H9 (cell line): Measurements from ENCODE around the gene HAUS2. TPM values are rescaled to one million over a fixed set of nuclear protein-coding genes. Genes with fewer than 3 reads are reported as not detected.

ENCODE experiments used
- DNase-seq: peaks from one replicate; pipeline ENCODE4 v3.0.0-alpha.2; 2017
- H2AFZ ChIP-seq: one replicate; pipeline ENCODE4 v1.6.1; 2013; ENCODE audit warnings: mild to moderate bottlenecking, low read length, control low read depth, moderate library complexity
- H2AK5ac ChIP-seq: 2 replicates; pipeline ENCODE4 v1.6.1; 2013; ENCODE audit warnings: low read length, control low read depth, mixed read lengths; ENCODE audit not compliant: insufficient read length
- H2BK120ac ChIP-seq: one replicate; pipeline ENCODE4 v1.6.1; 2013; ENCODE audit warnings: low read depth, mild to moderate bottlenecking, low read length, control low read depth, inconsistent platforms; ENCODE audit not compliant: poor library complexity, severe bottlenecking
- H2BK12ac ChIP-seq: 2 replicates; pipeline ENCODE4 v1.6.1; 2013; ENCODE audit warnings: low read length, control low read depth, mixed read lengths, low read depth; ENCODE audit not compliant: insufficient read length
- H2BK15ac ChIP-seq: 2 replicates; pipeline ENCODE4 v1.6.1; 2013; ENCODE audit warnings: low read depth, low read length, control low read depth
- H2BK20ac ChIP-seq: one replicate; pipeline ENCODE4 v1.6.1; 2013; ENCODE audit warnings: low read depth, mild to moderate bottlenecking, low read length, control low read depth, inconsistent platforms; ENCODE audit not compliant: poor library complexity, severe bottlenecking
- H2BK5ac ChIP-seq: 2 replicates; pipeline ENCODE4 v1.6.1; 2013; ENCODE audit warnings: low read length, control low read depth, mixed read lengths; ENCODE audit not compliant: insufficient read length
- H3K14ac ChIP-seq: 2 replicates; pipeline ENCODE4 v1.6.1; 2013; ENCODE audit warnings: low read length, control low read depth; ENCODE audit not compliant: insufficient read depth
- H3K18ac ChIP-seq: 2 replicates; pipeline ENCODE4 v1.6.1; 2013; ENCODE audit warnings: low read depth, mild to moderate bottlenecking, mixed read lengths, low read length, control low read depth; ENCODE audit not compliant: insufficient read length
- H3K23ac ChIP-seq: 2 replicates; pipeline ENCODE4 v1.6.1; 2013; ENCODE audit warnings: low read length, control low read depth, mixed read lengths, low read depth; ENCODE audit not compliant: insufficient read length
- H3K23me2 ChIP-seq: 2 replicates; pipeline ENCODE4 v1.6.1; 2013; ENCODE audit warnings: low read depth, mild to moderate bottlenecking, mixed read lengths, low read length, control low read depth; ENCODE audit not compliant: insufficient read length, poor library complexity, severe bottlenecking
- H3K27ac ChIP-seq: 2 replicates; pipeline ENCODE4 v1.5.1; 2013; ENCODE audit warnings: low read length, control low read depth, mixed read lengths, low read depth; ENCODE audit not compliant: insufficient read length
- H3K27me3 ChIP-seq: 2 replicates; pipeline ENCODE4 v1.6.1; 2013; ENCODE audit warnings: low read length, control low read depth, inconsistent platforms; ENCODE audit not compliant: insufficient read depth
- H3K4ac ChIP-seq: 2 replicates; pipeline ENCODE4 v1.6.1; 2013; ENCODE audit warnings: low read depth, mild to moderate bottlenecking, control low read depth, inconsistent platforms, low read length, moderate library complexity
- H3K4me1 ChIP-seq: 2 replicates; pipeline ENCODE4 v1.6.1; 2013; ENCODE audit warnings: low read length, control low read depth, inconsistent platforms; ENCODE audit not compliant: insufficient read depth
- H3K4me2 ChIP-seq: 2 replicates; pipeline ENCODE4 v1.6.1; 2013; ENCODE audit warnings: low read length, control low read depth, mixed read lengths; ENCODE audit not compliant: insufficient read length, insufficient read depth
- H3K56ac ChIP-seq: 2 replicates; pipeline ENCODE4 v1.6.1; 2013; ENCODE audit warnings: low read depth, mild to moderate bottlenecking, mixed read lengths, low read length, control low read depth; ENCODE audit not compliant: insufficient read length
- H3K79me1 ChIP-seq: 2 replicates; pipeline ENCODE4 v1.6.1; 2013; ENCODE audit warnings: low read depth, mild to moderate bottlenecking, moderate library complexity, low read length, control low read depth, inconsistent platforms; ENCODE audit not compliant: insufficient read depth, poor library complexity, severe bottlenecking
- H3K79me2 ChIP-seq: 2 replicates; pipeline ENCODE4 v1.6.1; 2013; ENCODE audit warnings: low read length, control low read depth, inconsistent platforms; ENCODE audit not compliant: insufficient read depth
- H3K9ac ChIP-seq: 2 replicates; pipeline ENCODE4 v1.6.1; 2013; ENCODE audit warnings: low read length, control low read depth, mixed read lengths; ENCODE audit not compliant: insufficient read length; ENCODE audit errors: extremely low read depth
- H3K9me3 ChIP-seq: one replicate; pipeline ENCODE4 v1.6.1; 2013; ENCODE audit warnings: low read depth, low read length, inconsistent platforms; ENCODE audit not compliant: control insufficient read depth
- H3T11ph ChIP-seq: one replicate; pipeline ENCODE4 v1.6.1; 2013; ENCODE audit warnings: mild to moderate bottlenecking, low read length, control low read depth, inconsistent platforms
- H4K20me1 ChIP-seq: one replicate; pipeline ENCODE4 v1.6.1; 2013; ENCODE audit not compliant: control insufficient read depth, insufficient read length, insufficient read depth
- H4K5ac ChIP-seq: 2 replicates; pipeline ENCODE4 v1.6.1; 2013; ENCODE audit warnings: low read depth, mild to moderate bottlenecking, mixed read lengths, low read length, control low read depth; ENCODE audit not compliant: insufficient read length
- H4K8ac ChIP-seq: replicated peaks from 2 replicates; pipeline ENCODE4 v1.6.1; 2013; ENCODE audit warnings: low read length, control low read depth, mixed read lengths, low read depth; ENCODE audit not compliant: insufficient read length
- H4K91ac ChIP-seq: 2 replicates; pipeline ENCODE4 v1.6.1; 2013; ENCODE audit warnings: low read depth, mild to moderate bottlenecking, moderate library complexity, mixed read lengths, low read length, control low read depth; ENCODE audit not compliant: insufficient read length
- H3K27ac Mint-ChIP-seq, 3 experiments: 2 replicates in 2 of 3; 3 replicates in 1 of 3; pipeline ENCODE4 v1.8.0; 2020 to 2021; ENCODE audit warnings: mixed read lengths in 3 of 3, mild to moderate bottlenecking in 1 of 3, moderate library complexity in 1 of 3
- H3K27me3 Mint-ChIP-seq: 2 replicates; pipeline ENCODE4 v1.8.0; 2021; ENCODE audit warnings: low read depth, mild to moderate bottlenecking, moderate library complexity, mixed read lengths
- H3K36me3 Mint-ChIP-seq, 3 experiments: 2 replicates in 2 of 3; 3 replicates in 1 of 3; pipeline ENCODE4 v1.8.0; 2020 to 2021; ENCODE audit warnings: low read depth in 3 of 3, mixed read lengths in 3 of 3; ENCODE audit not compliant: insufficient read depth in 1 of 3
- H3K4me1 Mint-ChIP-seq, 2 experiments: 2 replicates each; pipeline ENCODE4 v1.8.0; 2020; ENCODE audit warnings: mixed read lengths in 2 of 2
- H3K4me3 Mint-ChIP-seq, 2 experiments: 2 replicates in 1 of 2; 3 replicates in 1 of 2; pipeline ENCODE4 v1.8.0; 2020 to 2021; ENCODE audit warnings: mild to moderate bottlenecking in 2 of 2, mixed read lengths in 2 of 2, moderate library complexity in 1 of 2
- H3K9me3 Mint-ChIP-seq, 2 experiments: 2 replicates in 1 of 2; 3 replicates in 1 of 2; pipeline ENCODE4 v1.8.0; 2020; ENCODE audit warnings: mild to moderate bottlenecking in 2 of 2, mixed read lengths in 2 of 2, moderate library complexity in 1 of 2
- CTCF ChIP-seq: fragments of 200-600 bp; sonication (generic); conservative IDR thresholded peaks from 3 replicates; pipeline ENCODE4 v1.8.0; 2021; ENCODE audit warnings: antibody characterized with exemption, mild to moderate bottlenecking
- whole genome bisulfite sequencing: extraction: QIAGEN DNeasy Blood & Tissue Kit; methylation state at CpG from one replicate; pipeline ENCODE4 v1.1.7; 2013; ENCODE audit warnings: missing lambda C conversion rate, low lambda C conversion rate, mixed read lengths; ENCODE audit not compliant: insufficient read length; ENCODE audit errors: extremely low coverage; 5-methylcytosine and 5-hydroxymethylcytosine counted together
- total RNA-seq: library from RNA; stranded (reverse); gene quantifications from 2 replicates; pipeline ENCODE4 v1.2.1, GENCODE V29; 2021

The HAUS2 gene
- total RNA-seq, 1 experiment from 2014 or later = 42.5 TPM

GRCh38 chr15:42547918-42548248, 755 bp upstream of the HAUS2 start:
- Histone ChIP-seq H3K79me2 (peaks cover 5% of the 10 kb centered on the region; the same call in 1 of the 2 replicates), H4K20me1 (no peaks in the 10 kb centered on the region), H2BK12ac (no peak overlapping the region), H2BK15ac (no peak overlapping the region), H4K8ac (no peak overlapping the region), H2AFZ (peak overlapping the region; percentile 5), H3K4ac (no peak overlapping the region), H3K27ac (no peak overlapping the region), H2BK120ac (no peak overlapping the region), H3K18ac (no peak overlapping the region), H2BK20ac (no peak overlapping the region), H3K9ac (peak overlapping the region; percentile 89), H2BK5ac (no peak overlapping the region), H4K5ac (no peak overlapping the region), H3K27me3 (no peaks in the 10 kb centered on the region), H3K9me3 (no peaks in the 10 kb centered on the region), H3K23ac (no peak overlapping the region), H3K56ac (no peak overlapping the region), H3K23me2 (peaks cover 5% of the 10 kb centered on the region), H3K14ac (no peak overlapping the region), H3K4me1 (no peaks in the 10 kb centered on the region), H2AK5ac (no peak overlapping the region), H3T11ph (no peak overlapping the region), H3K79me1 (no peaks in the 10 kb centered on the region), H3K4me2 (peak overlapping the region; percentile 95), H4K91ac (no peak overlapping the region)
- TF ChIP-seq CTCF = no peak
- Mint-ChIP-seq H3K27ac (peak overlapping the region; percentile 83 to 98 (median 83); a peak in 5 of 7 replicates), H3K4me3 (peak overlapping the region; percentile 90 to 97), H3K27me3 (no peaks in the 10 kb centered on the region; the same call in 1 of the 2 replicates), H3K9me3 (no peaks in the 10 kb centered on the region), H3K4me1 (peaks cover 15 to 16% of the 10 kb centered on the region in 2 experiments), H3K36me3 (peaks cover 0 to 17% (median 4%) of the 10 kb centered on the region in 3 experiments; a peak in 5 of 7 replicates)
- WGBS = no CpG with 5 or more reads among the region's 9 CpGs
- no peak for DNase-seq
